HG03066 (cell line): ENCODE results near the gene PGPEP1.

Experiments used
- ATAC-seq: cut with Tn5 transposase; IDR thresholded peaks from one replicate; pipeline ENCODE4 v1.9.1; 2021; ENCODE audit warnings: low read depth; ENCODE audit not compliant: unreplicated experiment

PGPEP1 gene, protein sequence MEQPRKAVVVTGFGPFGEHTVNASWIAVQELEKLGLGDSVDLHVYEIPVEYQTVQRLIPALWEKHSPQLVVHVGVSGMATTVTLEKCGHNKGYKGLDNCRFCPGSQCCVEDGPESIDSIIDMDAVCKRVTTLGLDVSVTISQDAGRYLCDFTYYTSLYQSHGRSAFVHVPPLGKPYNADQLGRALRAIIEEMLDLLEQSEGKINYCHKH

DNA sequence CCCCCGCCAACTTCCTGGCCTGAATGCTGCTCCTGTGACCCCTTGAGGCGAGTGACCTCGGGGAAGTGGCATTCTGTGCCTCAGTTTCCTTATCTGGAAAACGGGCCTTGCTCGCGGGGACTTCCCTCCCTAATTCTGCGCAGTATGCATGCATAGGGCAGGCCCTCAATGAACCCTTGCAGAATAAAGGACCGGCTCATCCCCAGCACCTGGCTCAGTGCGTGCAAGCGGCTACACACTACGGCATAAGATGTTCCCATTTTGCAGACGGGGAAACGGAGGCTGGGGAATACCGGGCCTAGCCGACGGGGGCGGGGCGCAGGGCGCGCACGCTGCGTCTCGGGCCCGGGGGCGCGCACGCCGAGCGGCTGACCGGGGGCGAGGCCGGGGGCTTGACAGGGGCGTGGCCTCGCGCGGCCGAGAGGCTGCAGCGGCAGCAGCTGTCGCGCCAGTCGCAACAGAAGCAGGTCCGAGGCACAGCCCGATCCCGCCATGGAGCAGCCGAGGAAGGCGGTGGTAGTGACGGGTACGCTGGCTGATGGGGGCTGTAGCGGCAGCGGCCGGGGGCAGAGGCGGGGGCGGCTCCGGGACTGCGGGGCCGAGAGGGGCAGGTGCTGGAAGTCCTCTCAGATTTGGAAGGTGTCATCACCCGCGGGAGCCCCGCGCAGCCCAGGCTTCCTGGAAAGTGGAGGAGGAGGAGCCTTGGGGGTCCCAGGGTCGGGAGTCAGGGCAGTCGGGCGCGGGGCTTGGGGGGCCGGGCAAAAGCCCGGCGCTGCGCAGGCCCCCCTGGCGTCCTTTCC is at the start of gene PGPEP1:
Gene PGPEP1, plus strand, starts transcription at position 409 of the 800 bp plus-strand sequence. Its CDS starts 84 bp downstream, at position 493.
- no peak for ATAC-seq

- ATAC-seq: peak; percentile 17
Observed at GRCh38 chr19:18291019-18291524, 49.3 kb upstream of the PGPEP1 start.

GRCh38 chr19:18291590-18292461 is 48.6 kb upstream of the PGPEP1 start:
- ATAC-seq: peak; percentile 51

GRCh38 chr19:18292462-18292809 is 48.0 kb upstream of the PGPEP1 start:
- ATAC-seq: no peak

DNA sequence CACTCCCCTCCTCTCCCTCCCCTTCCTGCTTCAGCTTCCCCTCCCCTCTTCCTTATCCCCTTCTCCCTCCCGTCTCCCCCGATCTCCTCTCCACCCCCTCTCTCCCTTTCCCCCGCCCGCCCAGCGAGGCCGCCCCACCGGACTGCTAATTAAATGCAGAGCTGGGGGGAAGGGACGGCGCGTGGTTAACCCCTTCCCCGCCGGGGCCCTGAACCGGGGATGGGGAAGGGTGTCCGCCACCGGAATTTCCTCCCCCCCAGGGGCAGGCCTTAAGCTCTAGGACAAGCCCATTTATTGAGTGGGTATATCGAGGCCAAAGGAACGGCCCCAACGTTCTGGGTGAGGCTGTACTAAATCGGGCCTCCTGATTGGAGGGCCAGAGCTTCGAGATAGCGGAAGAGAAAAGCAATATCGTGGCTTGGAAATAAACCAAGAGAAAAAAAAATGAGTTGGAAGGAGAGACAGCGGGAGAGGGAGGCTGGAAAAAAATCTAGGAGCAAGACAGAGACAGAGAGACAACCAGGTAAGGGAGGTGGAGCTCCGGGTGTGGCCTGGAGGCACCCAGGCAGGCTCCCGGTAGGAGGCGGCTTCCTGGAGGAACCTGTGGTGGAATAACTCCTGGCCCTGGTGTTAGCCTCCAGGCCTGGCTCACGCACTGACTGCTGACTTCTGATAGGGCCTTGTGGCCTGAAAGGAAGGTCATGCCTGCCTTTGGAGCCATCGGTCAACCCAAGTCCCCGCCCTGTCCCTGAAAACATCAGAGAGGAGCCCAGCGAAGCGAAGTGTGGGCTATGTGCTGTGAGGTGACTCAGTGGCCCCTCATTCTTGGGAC is 47.4 kb upstream of the PGPEP1 start:
- ATAC-seq: no peak

DNA sequence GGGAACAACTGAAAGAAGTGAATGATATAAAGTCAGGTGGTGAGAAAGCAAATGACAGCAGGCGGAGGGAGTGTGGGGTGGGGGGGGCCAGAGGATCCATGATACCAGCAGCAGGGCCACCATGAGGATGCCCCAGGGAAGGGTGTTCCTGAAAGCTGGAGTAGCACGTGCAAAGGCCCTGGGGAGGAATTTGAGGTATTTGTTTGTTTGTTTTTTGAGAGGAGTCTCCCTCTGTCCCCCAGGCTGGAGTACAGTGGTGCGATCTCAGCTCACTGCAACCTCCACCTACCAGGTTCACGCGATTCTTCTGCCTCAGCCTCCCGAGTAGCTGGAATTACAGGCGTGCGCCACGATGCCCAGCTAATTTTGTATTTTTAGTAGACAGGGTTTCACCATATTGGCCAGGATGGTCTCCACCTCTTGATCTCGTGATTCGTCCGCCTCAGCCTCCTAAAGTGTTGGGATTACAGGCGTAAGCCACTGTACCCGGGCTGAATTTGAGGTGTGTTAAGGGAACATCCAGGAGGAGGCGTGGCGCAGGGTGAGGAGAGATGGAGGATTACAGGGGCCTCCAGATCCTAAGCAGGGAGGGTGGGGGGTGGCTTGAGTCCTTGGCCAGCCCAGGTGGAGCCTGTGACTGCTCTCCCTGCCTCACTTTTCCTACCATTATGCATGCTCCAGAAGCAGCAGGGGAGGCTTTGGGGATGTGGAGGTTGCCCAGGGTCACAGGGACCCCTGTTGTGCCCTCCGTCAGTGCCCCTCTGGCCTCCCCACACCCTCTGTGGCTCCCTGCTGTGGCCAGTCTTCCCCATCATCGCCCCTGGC is 46.5 kb upstream of the PGPEP1 start:
- no peak for ATAC-seq

GRCh38 chr19:18294467-18294864 is 45.9 kb upstream of the PGPEP1 start:
- ATAC-seq: no peak

- ATAC-seq: no peak
Observed at GRCh38 chr19:18295034-18295451, 45.4 kb upstream of the PGPEP1 start.

DNA sequence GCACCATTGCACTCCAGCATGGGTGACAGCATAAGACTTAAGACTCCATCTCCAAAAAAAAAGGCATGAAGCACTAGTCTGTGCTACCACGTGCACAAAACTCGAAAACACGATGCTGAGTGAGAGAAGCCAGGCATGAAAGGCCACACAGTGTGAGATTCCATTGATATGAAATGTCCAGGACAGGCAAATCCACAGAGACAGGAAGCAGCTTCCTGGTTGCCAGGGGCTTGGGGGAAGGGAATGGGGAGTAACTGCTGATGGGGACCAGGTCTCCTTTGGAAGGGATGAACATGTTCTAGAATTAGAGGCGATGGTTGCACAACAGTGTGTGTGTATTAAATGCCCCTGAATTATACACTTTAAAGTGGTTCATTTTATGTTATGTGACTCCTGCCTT is 43.1 kb upstream of the PGPEP1 start:
- no peak for ATAC-seq

DNA sequence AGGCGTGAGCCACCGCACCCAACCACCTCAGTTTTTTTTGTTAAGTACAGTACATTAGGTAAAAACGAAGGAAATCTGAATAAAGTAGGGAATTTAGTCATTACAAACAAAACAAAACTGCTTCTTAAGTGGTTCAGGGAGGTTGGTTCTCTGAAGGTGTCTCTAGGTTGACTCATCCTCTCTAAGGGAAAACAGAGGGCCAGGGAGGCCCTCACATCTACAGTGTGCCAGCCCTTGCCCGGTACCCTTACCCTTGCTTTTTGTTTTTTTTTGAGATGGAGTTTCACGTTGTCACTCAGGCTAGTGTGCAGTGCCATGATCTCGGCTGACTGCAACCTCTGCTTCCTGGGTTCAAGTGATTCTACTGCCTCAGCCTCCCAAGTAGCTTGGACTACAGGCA is 41.8 kb upstream of the PGPEP1 start:
- no peak for ATAC-seq

DNA sequence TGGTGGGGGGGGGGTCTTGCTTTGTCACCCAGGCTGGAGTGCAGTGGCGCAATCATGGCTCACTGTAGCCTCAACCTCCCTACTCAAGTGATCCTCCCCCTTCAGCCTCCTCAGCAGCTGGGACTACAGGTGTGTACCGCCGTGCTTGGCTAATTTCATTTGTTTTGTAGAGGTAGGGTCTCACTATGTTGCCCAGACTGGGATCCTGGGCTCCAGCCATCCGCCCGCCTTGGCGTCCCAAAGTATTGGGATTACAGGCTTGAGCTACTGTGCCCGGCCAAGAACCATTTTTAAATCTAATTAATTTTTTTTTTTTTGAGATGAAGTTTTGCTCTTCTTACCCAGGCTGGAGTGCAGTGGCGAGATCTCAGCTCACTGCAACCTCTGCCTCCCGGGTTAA is 40.7 kb upstream of the PGPEP1 start:
- no peak for ATAC-seq

DNA sequence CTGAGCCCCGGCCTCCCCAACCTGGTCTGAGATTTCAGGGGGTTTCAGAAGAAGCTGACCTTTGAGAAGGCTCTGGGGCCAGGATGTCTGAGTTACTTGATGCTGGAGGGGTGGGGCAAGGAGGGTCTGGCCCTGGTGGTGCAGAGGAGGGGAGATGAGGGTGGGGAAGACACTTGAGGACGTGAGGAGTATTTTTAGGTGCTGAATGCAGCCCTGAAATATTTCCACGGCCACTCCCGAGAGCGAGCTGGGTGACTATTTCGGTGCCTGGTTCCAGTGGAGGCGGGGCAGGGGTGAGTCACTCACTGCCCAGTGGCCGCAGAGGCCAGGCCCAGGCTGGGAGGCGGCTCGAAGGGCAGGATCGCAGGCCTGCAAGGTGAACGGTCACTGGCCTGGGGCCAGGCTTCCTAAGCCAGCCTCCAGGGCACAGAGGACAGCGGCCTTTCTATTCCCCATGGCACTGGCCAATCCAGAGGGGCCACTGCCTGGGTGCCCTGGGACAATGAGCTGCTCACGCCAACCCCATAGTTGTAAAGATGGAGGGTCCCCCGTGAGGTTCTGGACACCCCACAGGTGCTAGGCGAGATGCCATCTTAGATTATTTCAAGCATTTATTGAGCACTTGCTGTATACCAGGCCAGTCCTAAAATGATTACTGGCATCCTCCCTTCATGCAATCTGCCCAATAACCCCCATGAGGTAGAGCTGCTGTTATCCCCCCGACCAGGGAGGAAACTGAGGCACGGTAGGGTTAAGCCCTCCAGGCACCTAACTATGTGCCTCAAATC is 39.3 kb upstream of the PGPEP1 start:
- ATAC-seq: no peak

DNA sequence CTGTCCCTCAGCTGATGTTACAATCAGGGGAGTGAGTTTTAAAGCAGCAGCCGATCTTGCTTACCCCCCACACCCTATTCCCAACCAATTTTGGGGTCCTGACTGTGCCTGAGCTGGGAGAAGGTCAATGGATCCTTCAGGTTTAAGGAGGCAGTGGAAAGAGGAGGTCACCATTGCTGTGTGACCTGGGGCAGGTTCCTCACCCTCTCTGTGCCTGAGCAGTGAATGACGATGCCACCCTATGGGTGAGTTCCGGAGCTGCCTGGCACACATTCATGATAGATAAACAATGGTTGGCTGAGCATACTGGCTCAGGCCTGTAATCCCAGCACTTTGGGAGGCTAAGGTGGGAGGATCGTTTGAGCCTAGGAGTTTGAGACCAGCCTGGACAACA is 38.7 kb upstream of the PGPEP1 start:
- no peak for ATAC-seq

GRCh38 chr19:18304208-18304457 is 36.3 kb upstream of the PGPEP1 start:
- no peak for ATAC-seq

- no peak for ATAC-seq
Observed at GRCh38 chr19:18304458-18305310, 35.7 kb upstream of the PGPEP1 start.

- no peak for ATAC-seq
Observed at GRCh38 chr19:18306209-18306887, 34.0 kb upstream of the PGPEP1 start.

DNA sequence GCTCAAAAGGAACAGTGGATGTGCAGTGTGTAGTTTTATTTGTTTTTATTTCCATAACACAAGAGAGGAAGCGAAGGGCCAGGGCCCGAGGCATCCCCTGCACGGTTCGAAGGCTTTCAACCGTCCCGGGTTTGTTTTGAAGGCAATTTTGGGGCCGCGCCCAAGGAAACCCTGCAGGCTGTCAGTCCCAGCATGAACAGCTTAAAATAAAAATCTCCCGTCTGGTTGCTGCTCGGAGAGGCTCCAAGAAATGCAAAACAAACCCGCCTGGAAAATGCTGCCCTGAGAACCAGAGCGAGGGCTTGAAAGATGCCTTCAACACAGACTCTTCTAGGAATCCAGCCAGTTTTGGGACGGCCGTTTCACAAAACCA is 33.5 kb upstream of the PGPEP1 start:
- ATAC-seq: no peak

DNA sequence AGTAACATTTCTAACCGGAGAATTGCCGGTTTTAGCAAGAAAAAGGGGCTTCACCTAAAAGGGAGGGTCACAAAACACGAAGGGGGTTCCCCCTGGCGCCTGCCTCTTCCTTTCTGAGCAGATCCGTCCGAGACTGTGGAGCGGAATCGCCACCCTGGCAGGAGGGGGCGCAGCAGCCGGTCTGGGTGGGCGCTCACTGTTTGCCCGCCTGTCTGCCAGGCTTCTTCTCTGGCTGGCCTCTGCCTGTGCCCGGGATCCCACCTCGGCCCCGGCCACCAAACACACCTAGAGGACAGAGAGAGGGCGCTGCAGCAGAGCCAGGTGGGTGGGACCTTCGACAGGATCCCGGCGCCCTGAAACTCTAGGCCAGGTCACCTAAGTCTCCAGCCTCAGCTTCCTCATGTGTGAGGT is 33.1 kb upstream of the PGPEP1 start:
- ATAC-seq: no peak
